Measurements from ENCODE around the gene BCLAF3.

DNA sequence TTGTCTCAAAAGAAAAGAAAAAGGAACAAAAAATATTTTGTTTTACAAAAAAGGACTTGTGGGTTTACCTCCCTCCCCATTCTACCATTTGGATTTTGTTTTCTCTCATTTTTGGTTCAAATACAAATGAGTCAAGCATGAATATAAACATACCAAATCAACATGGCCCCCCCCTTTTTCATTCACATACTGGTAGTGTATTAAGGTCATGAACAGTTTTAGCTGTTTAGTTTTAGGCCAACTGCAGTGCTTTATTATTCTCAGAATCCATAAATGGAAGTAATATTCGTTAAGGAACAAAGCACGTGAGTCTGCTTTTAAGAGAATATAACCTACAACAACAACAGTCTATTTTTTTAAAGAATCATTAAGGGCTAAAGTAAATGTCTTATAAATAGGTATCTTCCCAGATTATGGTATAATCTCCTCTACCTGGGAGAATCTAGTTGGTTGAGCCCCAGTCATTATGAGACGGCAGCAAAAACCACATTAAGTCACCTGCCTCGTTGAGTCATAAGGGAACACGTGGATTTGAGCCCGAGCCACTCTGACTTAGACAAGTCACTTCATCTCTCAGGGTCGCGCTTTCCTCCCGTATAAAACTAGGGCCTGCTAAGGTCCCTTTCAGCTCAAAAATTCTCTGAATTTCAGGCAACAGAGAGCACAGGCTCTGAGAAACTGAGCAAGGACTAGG, 26.7 kb downstream of the BCLAF3 start:
- TF ChIP-seq, protein P1, sequence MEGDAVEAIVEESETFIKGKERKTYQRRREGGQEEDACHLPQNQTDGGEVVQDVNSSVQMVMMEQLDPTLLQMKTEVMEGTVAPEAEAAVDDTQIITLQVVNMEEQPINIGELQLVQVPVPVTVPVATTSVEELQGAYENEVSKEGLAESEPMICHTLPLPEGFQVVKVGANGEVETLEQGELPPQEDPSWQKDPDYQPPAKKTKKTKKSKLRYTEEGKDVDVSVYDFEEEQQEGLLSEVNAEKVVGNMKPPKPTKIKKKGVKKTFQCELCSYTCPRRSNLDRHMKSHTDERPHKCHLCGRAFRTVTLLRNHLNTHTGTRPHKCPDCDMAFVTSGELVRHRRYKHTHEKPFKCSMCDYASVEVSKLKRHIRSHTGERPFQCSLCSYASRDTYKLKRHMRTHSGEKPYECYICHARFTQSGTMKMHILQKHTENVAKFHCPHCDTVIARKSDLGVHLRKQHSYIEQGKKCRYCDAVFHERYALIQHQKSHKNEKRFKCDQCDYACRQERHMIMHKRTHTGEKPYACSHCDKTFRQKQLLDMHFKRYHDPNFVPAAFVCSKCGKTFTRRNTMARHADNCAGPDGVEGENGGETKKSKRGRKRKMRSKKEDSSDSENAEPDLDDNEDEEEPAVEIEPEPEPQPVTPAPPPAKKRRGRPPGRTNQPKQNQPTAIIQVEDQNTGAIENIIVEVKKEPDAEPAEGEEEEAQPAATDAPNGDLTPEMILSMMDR (IDR thresholded peaks at IDR 0.05; ENCODE audit: poor library complexity) = no peak
- TF ChIP-seq EZH2 (IDR thresholded peaks at IDR 0.05; ENCODE audit: borderline replicate concordance) = no peak

Data from hepatocyte (in vitro differentiated cells).